Thymus (tissue), 11 donors: ENCODE measurements around the gene PAX4. TPM values are rescaled to one million over a fixed set of nuclear protein-coding genes. Genes with fewer than 3 reads are reported as not detected.
A peak's percentile ranks its signal among the peaks of the same experiment; 100 is the strongest.

ENCODE experiments used
- DNase-seq, 9 donors: peaks; one replicate each; pipeline ENCODE4 v3.0.0-alpha.2; 2013; ENCODE audit warnings: low spot score in 9 of 9, low read depth in 6 of 9, missing footprints in 1 of 9
- H3K27ac ChIP-seq, 2 donors: one replicate each; pipeline ENCODE4 v1.5.1; 2013; ENCODE audit warnings: control low read depth in 1 of 2, low read depth in 1 of 2, low read length in 1 of 2, mild to moderate bottlenecking in 1 of 2, moderate library complexity in 1 of 2
- H3K27me3 ChIP-seq, 2 donors: one replicate each; pipeline ENCODE4 v1.5.1; 2013; ENCODE audit warnings: low read length in 1 of 2; ENCODE audit not compliant: control insufficient read depth in 2 of 2, insufficient read depth in 1 of 2
- H3K36me3 ChIP-seq, 2 donors: one replicate each; pipeline ENCODE4 v1.5.1; 2013; ENCODE audit warnings: low read length in 1 of 2, mild to moderate bottlenecking in 1 of 2, moderate library complexity in 1 of 2; ENCODE audit not compliant: control insufficient read depth in 2 of 2, insufficient read depth in 2 of 2
- H3K4me1 ChIP-seq, 2 donors: one replicate each; pipeline ENCODE4 v1.5.1; 2013; ENCODE audit warnings: low read length in 2 of 2; ENCODE audit not compliant: control insufficient read depth in 2 of 2, insufficient read depth in 2 of 2
- H3K4me3 ChIP-seq, 2 donors: one replicate each; pipeline ENCODE4 v1.5.1; 2013; ENCODE audit warnings: low read length in 2 of 2, control low read depth in 1 of 2, mild to moderate bottlenecking in 1 of 2
- H3K9me3 ChIP-seq, 2 donors: one replicate each; pipeline ENCODE4 v1.5.1; 2013; ENCODE audit warnings: low read length in 1 of 2, mild to moderate bottlenecking in 1 of 2; ENCODE audit not compliant: control insufficient read depth in 2 of 2, insufficient read depth in 1 of 2
- WGBS: extraction: QIAGEN DNeasy Blood & Tissue Kit; methylation state at CpG from one replicate; pipeline ENCODE4 v1.1.7; 2013; 5-methylcytosine and 5-hydroxymethylcytosine counted together
- polyA plus RNA-seq: library from polyadenylated mRNA; stranded (reverse); fragments of 200-250 nt; gene quantifications from one replicate; pipeline ENCODE4 v1.2.3, GENCODE V29; 2013
- total RNA-seq: library from RNA; stranded (reverse); fragments of 120-200 nt; gene quantifications from one replicate; pipeline ENCODE4 v1.2.4, GENCODE V29; 2013
- donor health status: healthy.

PAX4 gene
- total and polyA plus RNA-seq, 2 donors, result 0.11 TPM; not detected in 1

GRCh38 chr7:127591591-127591990, 26.4 kb downstream of the PAX4 start:
- H3K4me1 ChIP-seq, result peaks cover 14% of the 10 kb centered on the region in 2 donors
- H3K36me3 ChIP-seq, result peaks cover 13 to 17% of the 10 kb centered on the region in 2 donors
- no peak overlapping the region for H3K27ac ChIP-seq
- H3K4me3 ChIP-seq, result no peak overlapping the region
- H3K9me3 ChIP-seq, result peaks cover 0 to 3% of the 10 kb centered on the region in 2 donors
- no peak for DNase-seq
- WGBS, result 97% methylated on average over 6 of the region's 6 CpGs
- peaks cover 0 to 8% of the 10 kb centered on the region in 2 donors for H3K27me3 ChIP-seq

- DNase-seq, result no peak
- H3K9me3 ChIP-seq, result peaks cover 0 to 3% of the 10 kb centered on the region in 2 donors
- no peak overlapping the region for H3K4me3 ChIP-seq
- WGBS, result 99% methylated on average over 7 of the region's 7 CpGs
- H3K27ac ChIP-seq, result no peak overlapping the region
- peaks cover 0 to 8% of the 10 kb centered on the region in 2 donors for H3K27me3 ChIP-seq
- H3K4me1 ChIP-seq, result peaks cover 14% of the 10 kb centered on the region in 2 donors
- H3K36me3 ChIP-seq, result peaks cover 13 to 17% of the 10 kb centered on the region in 2 donors
Observed at GRCh38 chr7:127591189-127591588, 26.8 kb downstream of the PAX4 start.

GRCh38 chr7:127589896-127590295, 28.0 kb downstream of the PAX4 start:
- Histone ChIP-seq H3K4me1 (peaks cover 14 to 22% of the 10 kb centered on the region in 2 donors), H3K27me3 (peaks cover 0 to 8% of the 10 kb centered on the region in 2 donors), H3K36me3 (peaks cover 13 to 17% of the 10 kb centered on the region in 2 donors), H3K4me3 (no peak overlapping the region), H3K9me3 (peaks cover 0 to 3% of the 10 kb centered on the region in 2 donors), H3K27ac (no peak overlapping the region)
- 96% methylated on average over 3 of the region's 3 CpGs for WGBS
- DNase-seq, result no peak

- WGBS, result 14% methylated on average over 43 of the region's 43 CpGs
- peak in 7 of 9 donors; percentile 19 to 57 (median 29) for DNase-seq
Observed at GRCh38 chr7:127588697-127589482, 29.1 kb downstream of the PAX4 start.

GRCh38 chr7:127588019-127588696, 29.8 kb downstream of the PAX4 start, which contains the start of gene ARF5:
Gene ARF5 (plus strand): TSS chr7:127588411. CDS start chr7:127588499, 88 bp downstream.
- Histone ChIP-seq H3K4me3 (peak within 1 kb of the TSS; percentile 80 to 89), H3K4me1 (peaks cover 29 to 36% of the 10 kb centered on the region in 2 donors), H3K27ac (peak within 1 kb of the TSS; percentile 7 to 44), H3K9me3 (peaks cover 0 to 3% of the 10 kb centered on the region in 2 donors), H3K27me3 (peaks cover 0 to 8% of the 10 kb centered on the region in 2 donors), H3K36me3 (peaks cover 14 to 17% of the 10 kb centered on the region in 2 donors)
- 1% methylated on average over 77 of the region's 77 CpGs for WGBS
- peak in 8 of 9 donors; percentile 47 to 91 (median 77) for DNase-seq

More at GRCh38 chr7:127588697-127589482, 29.1 kb downstream of the PAX4 start:
- peaks cover 0 to 3% of the 10 kb centered on the region in 2 donors for H3K9me3 ChIP-seq
- peak overlapping the region; percentile 80 to 89 for H3K4me3 ChIP-seq
- H3K27me3 ChIP-seq, result peaks cover 0 to 8% of the 10 kb centered on the region in 2 donors
- H3K4me1 ChIP-seq, result peaks cover 24 to 32% of the 10 kb centered on the region in 2 donors
- no peak overlapping the region for H3K27ac ChIP-seq
- peaks cover 13 to 17% of the 10 kb centered on the region in 2 donors for H3K36me3 ChIP-seq

GRCh38 chr7:127587663-127588018, 30.3 kb downstream of the PAX4 start:
- WGBS, result 66% methylated on average over 20 of the region's 20 CpGs
- Histone ChIP-seq H3K27me3 (peaks cover 0 to 8% of the 10 kb centered on the region in 2 donors), H3K36me3 (peaks cover 19 to 20% of the 10 kb centered on the region in 2 donors), H3K27ac (peak overlapping the region in 1 of 2 donors; percentile 43), H3K4me1 (peaks cover 30 to 36% of the 10 kb centered on the region in 2 donors), H3K9me3 (peaks cover 0 to 3% of the 10 kb centered on the region in 2 donors), H3K4me3 (peak overlapping the region; percentile 64 to 89)
- no peak for DNase-seq

GRCh38 chr7:127586346-127586745, 31.6 kb downstream of the PAX4 start:
- Histone ChIP-seq H3K9me3 (peaks cover 0 to 3% of the 10 kb centered on the region in 2 donors), H3K4me1 (peaks cover 33 to 37% of the 10 kb centered on the region in 2 donors), H3K36me3 (peaks cover 25 to 28% of the 10 kb centered on the region in 2 donors), H3K27me3 (peaks cover 0 to 8% of the 10 kb centered on the region in 2 donors), H3K4me3 (no peak overlapping the region), H3K27ac (no peak overlapping the region)
- no peak for DNase-seq
- 98% methylated on average over 2 of the region's 2 CpGs for WGBS

GRCh38 chr7:127585044-127585953, 32.6 kb downstream of the PAX4 start, which contains the start of gene GCC1:
Gene GCC1 (minus strand): TSS chr7:127585596. CDS start chr7:127585182, 414 bp downstream.
- peaks cover 0 to 3% of the 10 kb centered on the region in 2 donors for H3K9me3 ChIP-seq
- H3K4me3 ChIP-seq, result peak within 1 kb of the TSS; percentile 69 to 84
- H3K36me3 ChIP-seq, result peaks cover 17 to 29% of the 10 kb centered on the region in 2 donors
- H3K4me1 ChIP-seq, result peaks cover 33 to 40% of the 10 kb centered on the region in 2 donors
- peak within 1 kb of the TSS; percentile 15 to 80 for H3K27ac ChIP-seq
- H3K27me3 ChIP-seq, result peaks cover 0 to 8% of the 10 kb centered on the region in 2 donors
- 5% methylated on average over 78 of the region's 78 CpGs for WGBS
- peak; percentile 65 to 93 (median 88) for DNase-seq
